Upper lobe of right lung (tissue), 1 donor: ENCODE data around the gene INF2. TPM values are rescaled to one million over a fixed set of nuclear protein-coding genes. Genes with fewer than 3 reads are reported as not detected.

Experiments used
- ATAC-seq: fragments of 200-7000 bp; cut with Tn5 transposase; one replicate; pipeline ENCODE4 v1.9.1; 2020; ENCODE audit warnings: mild to moderate bottlenecking, moderate library complexity
- DNase-seq: peaks from one replicate; pipeline ENCODE4 v3.0.0-alpha.2; 2020
- H3K27ac ChIP-seq: fragments of 200-600 bp; one replicate; pipeline ENCODE4 v1.8.0; 2022
- H3K27me3 ChIP-seq: fragments of 200-600 bp; one replicate; pipeline ENCODE4 v1.8.0; 2022; ENCODE audit warnings: mild to moderate bottlenecking
- H3K36me3 ChIP-seq: fragments of 200-600 bp; one replicate; pipeline ENCODE4 v1.8.0; 2022
- H3K4me1 ChIP-seq: fragments of 200-600 bp; one replicate; pipeline ENCODE4 v1.8.0; 2022
- H3K4me3 ChIP-seq: fragments of 200-600 bp; one replicate; pipeline ENCODE4 v1.8.0; 2022; ENCODE audit warnings: mild to moderate bottlenecking
- H3K9me3 ChIP-seq: fragments of 200-600 bp; one replicate; pipeline ENCODE4 v1.8.0; 2022
- intact Hi-C: fragments of 100-400 bp; cut with DNase I; formaldehyde crosslinking; loops from one replicate; pipeline ENCODE4 v1.11.0; 2022
- total RNA-seq: library from RNA; stranded (reverse); fragmentation: NEBNext Ultra II Directional; extraction: Animal tissue kit (Norgen Biotek cat#: 25700); gene quantifications from one replicate; pipeline ENCODE4 v1.2.1, GENCODE V29; 2021
- TF ChIP-seq, protein P1 (sequence below): fragments of 200-600 bp; IDR thresholded peaks from one replicate; pipeline ENCODE4 v1.8.0; 2022; ENCODE audit warnings: antibody characterized with exemption
- donor health status: DM: no; HTN: yes; CAD: no; lungs with severe emphysema.

Gene INF2
- total RNA-seq, 1 donor from 2014 or later, result 117 TPM

- Histone ChIP-seq H3K4me1 (peaks cover 41% of the 10 kb centered on the region), H3K27ac (peak overlapping the region; percentile 84), H3K27me3 (no peaks in the 10 kb centered on the region), H3K4me3 (peak overlapping the region; percentile 19), H3K36me3 (no peaks in the 10 kb centered on the region), H3K9me3 (no peaks in the 10 kb centered on the region)
- ATAC-seq (peak; percentile 39), DNase-seq (peak; percentile 81)
- TF ChIP-seq, protein P1, sequence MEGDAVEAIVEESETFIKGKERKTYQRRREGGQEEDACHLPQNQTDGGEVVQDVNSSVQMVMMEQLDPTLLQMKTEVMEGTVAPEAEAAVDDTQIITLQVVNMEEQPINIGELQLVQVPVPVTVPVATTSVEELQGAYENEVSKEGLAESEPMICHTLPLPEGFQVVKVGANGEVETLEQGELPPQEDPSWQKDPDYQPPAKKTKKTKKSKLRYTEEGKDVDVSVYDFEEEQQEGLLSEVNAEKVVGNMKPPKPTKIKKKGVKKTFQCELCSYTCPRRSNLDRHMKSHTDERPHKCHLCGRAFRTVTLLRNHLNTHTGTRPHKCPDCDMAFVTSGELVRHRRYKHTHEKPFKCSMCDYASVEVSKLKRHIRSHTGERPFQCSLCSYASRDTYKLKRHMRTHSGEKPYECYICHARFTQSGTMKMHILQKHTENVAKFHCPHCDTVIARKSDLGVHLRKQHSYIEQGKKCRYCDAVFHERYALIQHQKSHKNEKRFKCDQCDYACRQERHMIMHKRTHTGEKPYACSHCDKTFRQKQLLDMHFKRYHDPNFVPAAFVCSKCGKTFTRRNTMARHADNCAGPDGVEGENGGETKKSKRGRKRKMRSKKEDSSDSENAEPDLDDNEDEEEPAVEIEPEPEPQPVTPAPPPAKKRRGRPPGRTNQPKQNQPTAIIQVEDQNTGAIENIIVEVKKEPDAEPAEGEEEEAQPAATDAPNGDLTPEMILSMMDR, result peak; percentile 17
- intact Hi-C loops, result no loop called here
Measured at GRCh38 chr14:104680806-104681688, 8.4 kb upstream of the INF2 start.

DNA sequence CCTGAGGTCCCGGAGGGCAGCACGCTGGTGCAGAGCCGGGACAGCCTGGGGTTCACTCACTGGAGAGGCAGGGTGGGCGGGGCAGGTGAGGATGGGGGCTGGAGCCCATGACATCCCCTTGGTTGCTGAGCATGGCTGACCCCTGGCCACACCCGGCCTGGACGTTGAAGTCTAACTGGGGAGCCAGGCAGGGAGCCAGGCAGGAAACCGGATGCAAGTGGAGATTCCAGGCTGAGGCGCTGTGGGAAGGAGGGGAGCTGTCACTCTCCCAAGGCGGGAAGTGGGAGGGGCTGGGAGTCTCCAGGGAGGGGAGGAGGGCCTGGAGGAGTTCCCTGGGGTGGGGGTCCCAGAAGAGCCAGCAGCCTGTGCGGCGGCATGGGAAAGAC lies 7.7 kb upstream of the INF2 start:
- Histone ChIP-seq H3K27ac (peak overlapping the region; percentile 84), H3K4me3 (peak overlapping the region; percentile 19), H3K27me3 (no peaks in the 10 kb centered on the region), H3K4me1 (peaks cover 41% of the 10 kb centered on the region), H3K9me3 (no peaks in the 10 kb centered on the region), H3K36me3 (no peaks in the 10 kb centered on the region)
- intact Hi-C loops, result no loop called here
- TF ChIP-seq, protein P1, result no peak
- DNase-seq, result peak; percentile 87
- ATAC-seq, result peak; percentile 51

- Histone ChIP-seq H3K4me1 (peaks cover 39% of the 10 kb centered on the region), H3K4me3 (peak overlapping the region; percentile 19)
Measured at GRCh38 chr14:104682107-104682593, 7.3 kb upstream of the INF2 start.

DNA sequence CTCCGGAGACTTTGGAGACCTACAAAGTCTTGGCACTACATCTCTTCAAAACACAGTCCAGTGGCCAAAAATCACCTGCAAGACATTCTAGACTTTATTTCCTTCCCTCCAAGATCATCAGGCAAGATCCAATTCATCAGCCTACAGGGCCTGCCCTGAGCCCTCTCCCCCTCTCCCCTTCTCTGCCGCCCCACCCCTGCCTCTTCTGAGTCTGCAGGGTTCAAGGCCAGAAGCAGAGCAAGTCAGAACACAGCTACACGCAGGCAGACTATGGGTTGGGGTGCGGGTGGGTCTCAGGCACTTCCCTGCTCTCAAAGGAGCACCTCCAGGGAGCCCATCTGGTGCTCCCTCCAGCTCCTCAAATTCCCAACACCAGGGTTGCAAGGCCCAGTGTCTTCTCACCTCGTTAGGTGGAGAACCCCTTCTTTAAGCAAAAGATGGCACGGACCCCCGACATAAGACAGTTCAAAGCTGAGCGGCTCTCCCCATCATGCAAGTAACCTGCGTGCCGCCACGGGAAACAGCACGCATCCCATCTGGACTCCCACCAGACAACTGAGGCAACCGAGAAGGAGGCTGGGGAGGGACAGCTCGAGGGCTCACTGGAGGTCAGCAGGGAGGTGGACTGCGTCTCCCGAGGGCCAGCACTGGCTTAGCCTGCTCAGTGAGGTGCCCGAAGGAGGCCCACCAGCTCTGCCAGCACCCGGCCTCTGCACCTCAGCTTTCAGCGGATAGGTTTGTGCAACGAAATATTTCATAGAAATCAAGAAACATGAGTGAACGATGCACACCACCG lies 5.6 kb upstream of the INF2 start:
- ATAC-seq (no peak), DNase-seq (peak; percentile 44)
- TF ChIP-seq, protein P1, result no peak
- H3K4me1 ChIP-seq, result peaks cover 44% of the 10 kb centered on the region
- H3K36me3 ChIP-seq, result no peaks in the 10 kb centered on the region
- H3K27ac ChIP-seq, result no peak overlapping the region
- intact Hi-C loops, result no loop called here
- no peak overlapping the region for H3K4me3 ChIP-seq
- H3K27me3 ChIP-seq, result no peaks in the 10 kb centered on the region
- H3K9me3 ChIP-seq, result no peaks in the 10 kb centered on the region

More at GRCh38 chr14:104682107-104682593, 7.3 kb upstream of the INF2 start:
- H3K27me3 ChIP-seq, result no peaks in the 10 kb centered on the region
- no peaks in the 10 kb centered on the region for H3K9me3 ChIP-seq
- DNase-seq (no peak), ATAC-seq (no peak)
- peak overlapping the region; percentile 84 for H3K27ac ChIP-seq
- H3K36me3 ChIP-seq, result no peaks in the 10 kb centered on the region
- TF ChIP-seq, protein P1, result no peak
- intact Hi-C loops, result no loop called here

GRCh38 chr14:104684449-104684821 lies 5.0 kb upstream of the INF2 start:
- no peak for ATAC-seq
- TF ChIP-seq, protein P1, result no peak
- peaks cover 45% of the 10 kb centered on the region for H3K4me1 ChIP-seq
- no peak overlapping the region for H3K27ac ChIP-seq
- no peaks in the 10 kb centered on the region for H3K36me3 ChIP-seq
- H3K27me3 ChIP-seq, result no peaks in the 10 kb centered on the region
- H3K9me3 ChIP-seq, result no peaks in the 10 kb centered on the region
- intact Hi-C loops, result no loop called here
- no peak for DNase-seq
- no peak overlapping the region for H3K4me3 ChIP-seq
